GM19240 (cell line): ENCODE data around the gene PCDHB6.
"Not testable (repeated sequence)": the region's sequence is repeated elsewhere in the genome, so short reads cannot be mapped to it uniquely, and the experiment has no call there.

Source experiments
- DNase-seq: peaks from one replicate; pipeline ENCODE4 v3.0.0; 2011; ENCODE audit warnings: low spot score; ENCODE audit not compliant: insufficient read length

PCDHB6 gene

GRCh38 chr5:141149812-141150211 is at the start of gene PCDHB6:
Gene PCDHB6, plus strand, starts transcription at chr5:141150057. Its CDS starts 201 bp downstream, at chr5:141150258.
- no peak for DNase-seq

- no peak for DNase-seq
Measured at GRCh38 chr5:141100243-141100805, 49.5 kb upstream of the PCDHB6 start, which contains the start of gene PCDHB3. Gene PCDHB3, plus strand, starts transcription at chr5:141100473. Its CDS starts 177 bp downstream, at chr5:141100650.

GRCh38 chr5:141101059-141101458 is 48.8 kb upstream of the PCDHB6 start:
- DNase-seq = no peak

DNA sequence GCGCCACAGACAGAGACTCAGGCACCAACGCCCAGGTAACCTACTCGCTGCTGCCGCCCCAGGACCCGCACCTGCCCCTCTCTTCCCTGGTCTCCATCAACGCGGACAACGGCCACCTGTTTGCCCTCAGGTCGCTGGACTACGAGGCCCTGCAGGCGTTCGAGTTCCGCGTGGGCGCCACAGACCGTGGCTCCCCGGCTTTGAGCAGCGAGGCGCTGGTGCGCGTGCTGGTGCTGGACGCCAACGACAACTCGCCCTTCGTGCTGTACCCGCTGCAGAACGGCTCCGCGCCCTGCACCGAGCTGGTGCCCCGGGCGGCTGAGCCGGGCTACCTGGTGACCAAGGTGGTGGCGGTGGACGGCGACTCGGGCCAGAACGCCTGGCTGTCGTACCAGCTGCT is 47.8 kb upstream of the PCDHB6 start:
- DNase-seq = not testable (repeated sequence)

DNA sequence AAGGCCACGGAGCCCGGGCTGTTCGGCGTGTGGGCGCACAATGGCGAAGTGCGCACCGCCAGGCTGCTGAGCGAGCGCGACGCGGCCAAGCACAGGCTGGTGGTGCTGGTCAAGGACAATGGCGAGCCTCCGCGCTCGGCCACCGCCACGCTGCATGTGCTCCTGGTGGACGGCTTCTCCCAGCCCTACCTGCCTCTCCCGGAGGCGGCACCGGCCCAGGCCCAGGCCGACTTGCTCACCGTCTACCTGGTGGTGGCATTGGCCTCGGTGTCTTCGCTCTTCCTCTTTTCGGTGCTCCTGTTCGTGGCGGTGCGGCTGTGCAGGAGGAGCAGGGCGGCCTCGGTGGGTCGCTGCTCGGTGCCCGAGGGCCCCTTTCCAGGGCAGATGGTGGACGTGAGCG is 47.4 kb upstream of the PCDHB6 start:
- DNase-seq = not testable (repeated sequence)

DNA sequence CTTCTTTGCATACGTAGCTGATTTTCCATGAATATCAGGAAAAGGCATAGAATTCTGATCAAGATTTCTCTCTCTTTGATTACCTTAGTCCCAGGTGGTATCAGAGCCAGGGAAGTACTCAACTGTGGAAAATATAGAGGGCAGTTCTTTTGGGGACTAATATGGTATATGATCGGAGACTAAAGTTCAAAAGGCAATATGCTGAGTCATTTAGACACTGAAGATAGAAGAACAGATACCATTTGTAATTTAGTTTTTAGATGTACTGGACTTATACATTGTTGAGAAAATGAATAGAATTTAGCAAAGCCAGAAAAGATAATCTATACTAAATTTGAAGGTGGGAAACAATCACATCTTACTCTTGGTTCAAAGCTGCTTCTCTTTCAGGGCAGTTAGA is 44.5 kb upstream of the PCDHB6 start:
- DNase-seq = no peak

- no peak for DNase-seq
Measured at GRCh38 chr5:141119250-141119649, 30.6 kb upstream of the PCDHB6 start.

DNA sequence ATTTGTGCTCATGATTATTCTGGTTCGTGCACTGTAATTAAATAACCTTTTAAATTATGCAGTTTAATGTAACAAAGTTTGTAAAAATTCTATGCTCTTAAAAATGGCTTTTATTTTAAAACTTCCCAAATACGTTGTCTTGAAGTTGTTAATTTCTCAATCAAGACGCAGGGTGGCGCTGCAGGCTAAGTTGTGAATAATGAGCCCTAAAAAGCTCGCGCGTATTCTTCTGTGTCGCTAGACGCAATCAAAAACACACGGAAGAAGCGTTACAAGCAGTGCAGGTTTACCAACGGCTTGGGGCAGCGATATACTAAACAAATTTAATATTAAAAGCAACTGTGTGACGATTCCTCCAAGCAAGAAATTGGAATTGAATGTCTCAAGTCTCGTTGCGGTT is 28.3 kb upstream of the PCDHB6 start, which contains the start of gene PCDHB4:
Gene PCDHB4 (plus strand): TSS at position 256 of the 400 bp plus-strand sequence. CDS start 181 bp downstream, outside the sequence.
- no peak for DNase-seq

GRCh38 chr5:141121985-141122384 is 27.9 kb upstream of the PCDHB6 start:
- no peak for DNase-seq

DNA sequence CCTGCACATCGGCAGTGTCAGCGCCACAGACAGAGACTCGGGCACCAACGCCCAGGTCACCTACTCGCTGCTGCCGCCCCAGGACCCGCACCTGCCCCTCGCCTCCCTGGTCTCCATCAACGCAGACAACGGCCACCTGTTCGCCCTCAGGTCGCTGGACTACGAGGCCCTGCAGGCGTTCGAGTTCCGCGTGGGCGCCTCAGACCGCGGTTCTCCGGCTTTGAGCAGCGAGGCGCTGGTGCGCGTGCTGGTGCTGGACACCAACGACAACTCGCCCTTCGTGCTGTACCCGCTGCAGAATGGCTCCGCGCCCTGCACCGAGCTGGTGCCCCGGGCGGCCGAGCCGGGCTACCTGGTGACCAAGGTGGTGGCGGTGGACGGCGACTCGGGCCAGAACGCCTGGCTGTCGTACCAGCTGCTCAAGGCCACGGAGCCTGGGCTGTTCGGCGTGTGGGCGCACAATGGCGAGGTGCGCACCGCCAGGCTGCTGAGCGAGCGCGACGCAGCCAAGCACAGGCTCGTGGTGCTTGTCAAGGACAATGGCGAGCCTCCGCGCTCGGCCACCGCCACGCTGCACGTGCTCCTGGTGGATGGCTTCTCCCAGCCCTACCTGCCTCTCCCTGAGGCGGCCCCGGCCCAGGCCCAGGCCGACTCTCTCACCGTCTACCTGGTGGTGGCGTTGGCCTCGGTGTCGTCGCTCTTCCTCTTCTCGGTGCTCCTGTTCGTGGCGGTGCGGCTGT is 26.3 kb upstream of the PCDHB6 start:
- DNase-seq = not testable (repeated sequence)

GRCh38 chr5:141127305-141127704 is 22.6 kb upstream of the PCDHB6 start:
- DNase-seq = no peak

- DNase-seq = no peak
Measured at GRCh38 chr5:141135030-141135717, 14.7 kb upstream of the PCDHB6 start, which contains the start of gene PCDHB5. Gene PCDHB5, plus strand, starts transcription at chr5:141135206. Its CDS starts 229 bp downstream, at chr5:141135435.

DNA sequence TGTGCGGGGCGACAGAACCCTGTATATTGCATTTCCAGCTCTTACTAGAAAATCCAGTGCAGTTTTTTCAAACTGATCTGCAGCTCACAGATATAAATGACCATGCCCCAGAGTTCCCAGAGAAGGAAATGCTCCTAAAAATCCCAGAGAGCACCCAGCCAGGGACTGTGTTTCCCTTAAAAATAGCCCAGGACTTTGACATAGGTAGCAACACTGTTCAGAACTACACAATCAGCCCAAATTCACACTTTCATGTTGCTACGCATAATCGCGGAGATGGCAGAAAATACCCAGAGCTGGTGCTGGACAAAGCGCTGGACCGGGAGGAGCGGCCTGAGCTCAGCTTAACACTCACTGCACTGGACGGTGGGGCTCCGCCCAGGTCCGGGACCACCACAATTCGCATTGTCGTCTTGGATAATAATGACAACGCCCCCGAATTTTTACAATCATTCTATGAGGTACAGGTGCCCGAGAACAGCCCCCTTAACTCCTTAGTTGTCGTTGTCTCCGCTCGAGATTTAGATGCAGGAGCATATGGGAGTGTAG is 14.1 kb upstream of the PCDHB6 start:
- no peak for DNase-seq

DNA sequence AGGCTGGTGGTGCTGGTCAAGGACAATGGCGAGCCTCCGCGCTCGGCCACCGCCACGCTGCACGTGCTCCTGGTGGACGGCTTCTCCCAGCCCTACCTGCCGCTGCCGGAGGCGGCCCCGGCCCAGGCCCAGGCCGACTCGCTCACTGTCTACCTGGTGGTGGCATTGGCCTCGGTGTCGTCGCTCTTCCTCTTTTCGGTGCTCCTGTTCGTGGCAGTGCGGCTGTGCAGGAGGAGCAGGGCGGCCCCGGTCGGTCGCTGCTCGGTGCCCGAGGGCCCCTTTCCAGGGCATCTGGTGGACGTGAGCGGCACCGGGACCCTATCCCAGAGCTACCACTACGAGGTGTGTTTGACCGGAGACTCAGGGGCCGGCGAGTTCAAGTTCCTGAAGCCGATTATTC is 12.5 kb upstream of the PCDHB6 start:
- DNase-seq = not testable (repeated sequence)

DNA sequence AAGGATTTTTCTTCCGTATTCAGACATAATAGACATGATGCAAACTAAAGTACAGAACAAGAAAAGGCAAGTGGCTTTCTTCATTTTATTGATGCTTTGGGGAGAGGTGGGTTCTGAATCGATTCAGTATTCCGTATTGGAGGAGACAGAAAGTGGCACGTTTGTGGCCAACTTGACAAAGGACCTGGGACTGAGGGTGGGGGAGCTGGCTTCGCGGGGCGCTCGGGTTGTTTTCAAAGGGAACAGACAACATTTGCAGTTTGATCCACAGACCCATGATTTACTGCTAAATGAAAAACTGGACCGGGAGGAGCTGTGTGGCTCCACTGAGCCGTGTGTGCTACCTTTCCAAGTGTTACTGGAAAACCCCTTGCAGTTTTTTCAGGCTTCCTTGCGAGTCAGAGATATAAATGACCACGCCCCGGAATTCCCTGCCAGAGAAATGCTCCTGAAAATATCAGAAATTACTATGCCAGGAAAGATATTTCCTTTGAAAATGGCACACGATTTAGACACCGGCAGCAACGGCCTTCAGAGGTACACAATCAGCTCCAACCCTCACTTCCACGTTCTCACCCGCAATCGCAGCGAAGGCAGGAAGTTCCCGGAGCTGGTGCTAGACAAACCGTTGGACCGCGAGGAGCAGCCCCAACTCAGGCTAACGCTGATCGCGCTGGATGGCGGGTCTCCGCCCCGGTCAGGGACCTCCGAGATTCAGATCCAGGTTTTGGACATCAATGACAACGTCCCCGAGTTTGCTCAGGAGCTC is 551 bp downstream of the PCDHB6 start:
- no peak for DNase-seq

DNA sequence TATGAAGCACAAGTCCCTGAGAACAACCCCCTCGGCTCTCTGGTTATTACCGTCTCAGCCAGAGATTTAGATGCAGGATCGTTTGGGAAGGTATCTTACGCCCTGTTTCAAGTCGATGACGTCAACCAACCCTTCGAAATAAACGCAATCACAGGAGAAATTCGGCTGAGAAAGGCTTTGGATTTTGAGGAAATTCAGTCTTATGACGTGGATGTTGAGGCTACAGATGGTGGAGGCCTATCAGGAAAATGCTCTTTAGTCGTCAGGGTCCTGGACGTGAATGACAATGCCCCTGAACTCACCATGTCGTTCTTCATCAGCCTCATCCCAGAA is 1.1 kb downstream of the PCDHB6 start:
- no peak for DNase-seq

DNA sequence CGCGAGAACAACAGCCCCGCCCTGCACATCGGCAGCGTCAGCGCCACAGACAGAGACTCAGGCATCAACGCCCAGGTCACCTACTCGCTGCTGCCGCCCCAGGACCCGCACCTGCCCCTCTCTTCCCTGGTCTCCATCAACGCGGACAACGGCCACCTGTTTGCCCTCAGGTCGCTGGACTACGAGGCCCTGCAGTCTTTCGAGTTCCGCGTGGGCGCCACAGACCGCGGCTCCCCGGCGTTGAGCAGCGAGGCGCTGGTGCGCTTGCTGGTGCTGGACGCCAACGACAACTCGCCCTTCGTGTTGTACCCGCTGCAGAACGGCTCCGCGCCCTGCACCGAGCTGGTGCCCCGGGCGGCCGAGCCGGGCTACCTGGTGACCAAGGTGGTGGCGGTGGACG is 1.8 kb downstream of the PCDHB6 start:
- not testable (repeated sequence) for DNase-seq

GRCh38 chr5:141152096-141152495 is 2.2 kb downstream of the PCDHB6 start:
- not testable (repeated sequence) for DNase-seq

DNA sequence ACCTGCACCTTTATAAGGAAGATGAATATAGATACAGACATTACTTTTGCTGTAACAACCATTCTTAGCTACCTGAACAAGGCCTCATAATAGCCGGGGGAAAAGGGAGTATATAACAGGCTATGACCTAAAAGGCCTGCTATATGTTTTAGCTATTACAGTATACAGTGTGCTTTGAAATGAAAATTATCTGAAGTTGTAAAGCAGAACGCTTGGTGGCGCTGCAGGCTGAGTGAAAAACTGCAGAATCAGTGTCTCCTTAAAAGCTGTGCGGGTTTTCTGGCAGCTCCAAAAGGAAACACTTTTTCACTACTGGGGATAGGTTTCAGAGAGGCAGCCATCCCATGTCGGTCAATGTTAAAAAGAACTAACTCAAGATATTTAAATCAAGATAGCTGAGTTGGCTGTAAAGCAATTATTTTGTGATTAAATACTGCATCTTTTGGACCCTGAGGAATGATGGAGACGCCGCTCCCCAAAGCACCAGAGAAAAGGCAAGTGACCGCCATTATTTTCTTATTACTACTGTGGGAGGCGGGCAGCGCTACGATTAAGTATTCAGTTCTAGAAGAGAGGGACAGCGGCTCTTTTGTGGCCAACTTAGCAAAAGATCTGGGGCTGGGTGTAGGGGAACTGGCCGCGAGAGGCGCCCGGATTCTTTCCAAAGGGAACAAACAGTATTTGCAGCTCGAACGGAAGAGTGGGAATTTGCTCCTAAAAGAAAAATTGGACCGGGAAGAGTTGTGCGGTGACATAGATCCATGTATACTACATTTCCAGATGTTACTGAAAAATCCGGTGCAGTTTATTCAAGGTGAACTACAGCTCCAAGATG is 5.9 kb downstream of the PCDHB6 start:
- no peak for DNase-seq

DNA sequence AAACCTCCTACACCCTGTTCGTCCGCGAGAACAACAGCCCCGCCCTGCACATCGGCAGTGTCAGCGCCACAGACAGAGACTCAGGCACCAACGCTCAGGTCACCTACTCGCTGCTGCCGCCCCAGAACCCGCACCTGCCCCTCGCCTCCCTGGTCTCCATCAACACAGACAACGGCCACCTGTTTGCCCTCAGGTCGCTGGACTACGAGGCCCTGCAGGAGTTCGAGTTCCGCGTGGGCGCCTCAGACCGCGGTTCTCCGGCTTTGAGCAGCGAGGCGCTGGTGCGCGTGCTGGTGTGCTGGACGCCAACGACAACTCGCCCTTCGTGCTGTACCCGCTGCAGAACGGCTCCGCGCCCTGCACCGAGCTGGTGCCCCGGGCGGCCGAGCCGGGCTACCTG is 7.5 kb downstream of the PCDHB6 start:
- DNase-seq = not testable (repeated sequence)
